ENCODE data around the gene S100A3.
"Not testable (repeated sequence)": the region's sequence is repeated elsewhere in the genome, so short reads cannot be mapped to it uniquely, and the experiment has no call there.

Gene S100A3

GRCh38 chr1:153520818-153521476, 28.1 kb downstream of the S100A3 start:
- no peak for TF ChIP-seq EZH2 (IDR thresholded peaks at IDR 0.05; ENCODE audit: borderline replicate concordance, low read depth, low read length, severe bottlenecking)
- TF ChIP-seq CTCF (IDR thresholded peaks at IDR 0.05; ENCODE audit: borderline replicate concordance, extremely low read depth, low read length, poor library complexity, severe bottlenecking): no peak
- Histone ChIP-seq H3K4me1 (ENCODE audit: insufficient read depth, low read length) (no peaks in the 10 kb centered on the region), H3K27ac (ENCODE audit: low read length) (no peak overlapping the region), H3K9ac (ENCODE audit: low read depth, low read length) (no peak overlapping the region), H3K79me2 (ENCODE audit: insufficient read depth, low read length) (no peaks in the 10 kb centered on the region), H2AFZ (ENCODE audit: low read depth, low read length) (no peak overlapping the region), H3K36me3 (ENCODE audit: insufficient read depth, low read length) (no peaks in the 10 kb centered on the region), H4K20me1 (ENCODE audit: insufficient read depth, low read length) (no peaks in the 10 kb centered on the region), H3K9me3 (ENCODE audit: insufficient read depth, low read length, severe bottlenecking) (no peaks in the 10 kb centered on the region), H3K27me3 (ENCODE audit: insufficient read depth, low read length, poor library complexity) (peaks cover 3% of the 10 kb centered on the region), H3K4me2 (ENCODE audit: insufficient read depth, low read length) (no peak overlapping the region), H3K4me3 (ENCODE audit: low read depth in 1 of 2, low read length in 2 of 2) (no peak overlapping the region)
- no peak for ATAC-seq (ENCODE audit: insufficient read depth, low read depth)
- DNase-seq: no peak

- not testable (repeated sequence) for H3K4me1 ChIP-seq (ENCODE audit: insufficient read depth, low read length); H3K79me2 ChIP-seq (ENCODE audit: insufficient read depth, low read length); ATAC-seq (ENCODE audit: insufficient read depth, low read depth); H4K20me1 ChIP-seq (ENCODE audit: insufficient read depth, low read length); H3K9ac ChIP-seq (ENCODE audit: low read depth, low read length); H3K27ac ChIP-seq (ENCODE audit: low read length); H3K4me2 ChIP-seq (ENCODE audit: insufficient read depth, low read length); H3K9me3 ChIP-seq (ENCODE audit: insufficient read depth, low read length, severe bottlenecking); H3K36me3 ChIP-seq (ENCODE audit: insufficient read depth, low read length); H3K27me3 ChIP-seq (ENCODE audit: insufficient read depth, low read length, poor library complexity); H2AFZ ChIP-seq (ENCODE audit: low read depth, low read length); H3K4me3 ChIP-seq (ENCODE audit: low read depth in 1 of 2, low read length in 2 of 2); DNase-seq
Observed at GRCh38 chr1:153520137-153520691, 28.8 kb downstream of the S100A3 start.

GRCh38 chr1:153519242-153519641, 29.8 kb downstream of the S100A3 start:
- Histone ChIP-seq H4K20me1 (ENCODE audit: insufficient read depth, low read length) (no peaks in the 10 kb centered on the region), H3K27me3 (ENCODE audit: insufficient read depth, low read length, poor library complexity) (no peaks in the 10 kb centered on the region), H3K79me2 (ENCODE audit: insufficient read depth, low read length) (no peaks in the 10 kb centered on the region), H3K4me2 (ENCODE audit: insufficient read depth, low read length) (no peak overlapping the region), H3K4me3 (ENCODE audit: low read depth in 1 of 2, low read length in 2 of 2) (no peak overlapping the region), H3K36me3 (ENCODE audit: insufficient read depth, low read length) (no peaks in the 10 kb centered on the region), H3K9me3 (ENCODE audit: insufficient read depth, low read length, severe bottlenecking) (no peaks in the 10 kb centered on the region), H3K27ac (ENCODE audit: low read length) (no peak overlapping the region), H2AFZ (ENCODE audit: low read depth, low read length) (no peak overlapping the region), H3K4me1 (ENCODE audit: insufficient read depth, low read length) (no peaks in the 10 kb centered on the region), H3K9ac (ENCODE audit: low read depth, low read length) (no peak overlapping the region)
- ATAC-seq (ENCODE audit: insufficient read depth, low read depth) (no peak), DNase-seq (no peak)
- TF ChIP-seq EZH2 (IDR thresholded peaks at IDR 0.05; ENCODE audit: borderline replicate concordance, low read depth, low read length, severe bottlenecking): no peak
- no peak for TF ChIP-seq CTCF (IDR thresholded peaks at IDR 0.05; ENCODE audit: borderline replicate concordance, extremely low read depth, low read length, poor library complexity, severe bottlenecking)

- no peak for TF ChIP-seq EZH2 (IDR thresholded peaks at IDR 0.05; ENCODE audit: borderline replicate concordance, low read depth, low read length, severe bottlenecking)
- no peak for TF ChIP-seq CTCF (IDR thresholded peaks at IDR 0.05; ENCODE audit: borderline replicate concordance, extremely low read depth, low read length, poor library complexity, severe bottlenecking)
- H2AFZ ChIP-seq (ENCODE audit: low read depth, low read length): no peak overlapping the region
Observed at GRCh38 chr1:153515504-153516394, 33.3 kb downstream of the S100A3 start.

More at GRCh38 chr1:153515504-153516394, 33.3 kb downstream of the S100A3 start:
- Histone ChIP-seq H3K36me3 (ENCODE audit: insufficient read depth, low read length) (no peaks in the 10 kb centered on the region), H3K27me3 (ENCODE audit: insufficient read depth, low read length, poor library complexity) (no peaks in the 10 kb centered on the region), H3K9ac (ENCODE audit: low read depth, low read length) (no peak overlapping the region), H3K9me3 (ENCODE audit: insufficient read depth, low read length, severe bottlenecking) (no peaks in the 10 kb centered on the region), H3K27ac (ENCODE audit: low read length) (no peak overlapping the region), H3K4me1 (ENCODE audit: insufficient read depth, low read length) (peaks cover 5% of the 10 kb centered on the region; the same call in 1 of the 2 replicates), H3K4me3 (ENCODE audit: low read depth in 1 of 2, low read length in 2 of 2) (no peak overlapping the region), H3K4me2 (ENCODE audit: insufficient read depth, low read length) (no peak overlapping the region), H4K20me1 (ENCODE audit: insufficient read depth, low read length) (no peaks in the 10 kb centered on the region), H3K79me2 (ENCODE audit: insufficient read depth, low read length) (no peaks in the 10 kb centered on the region)
- ATAC-seq (ENCODE audit: insufficient read depth, low read depth) (no peak; the same call in 2 of the 3 replicates), DNase-seq (no peak)

Measured in DND-41 (cell line).